Gastroesophageal sphincter (tissue), 3 donors: ENCODE results near the gene MYO1B.
"Not testable (repeated sequence)": the region's sequence is repeated elsewhere in the genome, so short reads cannot be mapped to it uniquely, and the experiment has no call there.

Experiments used
- POLR2A ChIP-seq, 2 donors: fragments of 450-650 bp; IDR thresholded peaks; one replicate each; pipeline ENCODE4 v1.6.1; 2017; ENCODE audit warnings: antibody characterized with exemption in 2 of 2, mild to moderate bottlenecking in 2 of 2, moderate library complexity in 1 of 2
- TF ChIP-seq, protein P1 (sequence below), 4 experiments: fragments of 200-600 bp in 2 of 4; fragments of 450-650 bp in 2 of 4; sonication (generic) in 1 of 4; IDR thresholded peaks; one replicate each; pipeline ENCODE4 v1.5.1; 2017 to 2019; ENCODE audit warnings: antibody characterized with exemption in 4 of 4, mild to moderate bottlenecking in 2 of 4, moderate library complexity in 2 of 4

DNA sequence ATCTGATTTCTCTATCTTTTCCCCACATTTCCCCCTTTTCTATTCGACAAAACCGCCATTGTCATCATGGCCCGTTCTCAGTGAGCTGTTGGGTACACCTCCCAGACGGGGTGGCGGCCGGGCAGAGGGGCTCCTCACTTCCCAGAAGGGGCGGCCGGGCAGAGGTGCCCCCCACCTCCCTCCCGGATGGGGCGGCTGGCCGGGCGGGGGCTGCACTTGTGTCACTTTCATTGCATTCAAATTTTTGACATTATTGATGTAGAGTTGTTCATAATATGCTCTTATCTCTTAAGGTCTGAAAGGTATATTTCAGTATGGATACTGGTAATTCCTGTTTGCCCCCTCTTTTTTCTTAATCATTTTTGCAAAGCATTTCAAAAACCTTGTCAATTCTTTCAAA lies 211.3 kb downstream of the MYO1B start:
- not testable (repeated sequence) for TF ChIP-seq POLR2A (IDR thresholded peaks at IDR 0.05)
- TF ChIP-seq, protein P1, sequence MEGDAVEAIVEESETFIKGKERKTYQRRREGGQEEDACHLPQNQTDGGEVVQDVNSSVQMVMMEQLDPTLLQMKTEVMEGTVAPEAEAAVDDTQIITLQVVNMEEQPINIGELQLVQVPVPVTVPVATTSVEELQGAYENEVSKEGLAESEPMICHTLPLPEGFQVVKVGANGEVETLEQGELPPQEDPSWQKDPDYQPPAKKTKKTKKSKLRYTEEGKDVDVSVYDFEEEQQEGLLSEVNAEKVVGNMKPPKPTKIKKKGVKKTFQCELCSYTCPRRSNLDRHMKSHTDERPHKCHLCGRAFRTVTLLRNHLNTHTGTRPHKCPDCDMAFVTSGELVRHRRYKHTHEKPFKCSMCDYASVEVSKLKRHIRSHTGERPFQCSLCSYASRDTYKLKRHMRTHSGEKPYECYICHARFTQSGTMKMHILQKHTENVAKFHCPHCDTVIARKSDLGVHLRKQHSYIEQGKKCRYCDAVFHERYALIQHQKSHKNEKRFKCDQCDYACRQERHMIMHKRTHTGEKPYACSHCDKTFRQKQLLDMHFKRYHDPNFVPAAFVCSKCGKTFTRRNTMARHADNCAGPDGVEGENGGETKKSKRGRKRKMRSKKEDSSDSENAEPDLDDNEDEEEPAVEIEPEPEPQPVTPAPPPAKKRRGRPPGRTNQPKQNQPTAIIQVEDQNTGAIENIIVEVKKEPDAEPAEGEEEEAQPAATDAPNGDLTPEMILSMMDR (IDR thresholded peaks at IDR 0.05) = not testable (repeated sequence)
